K562 (cell line): Measurements from ENCODE around the gene FBXO15. TPM values are rescaled to one million over a fixed set of nuclear protein-coding genes. Genes with fewer than 3 reads are reported as not detected.

Source experiments
- ATAC-seq: fragments of 200-7000 bp; cut with Tn5 transposase; 3 replicates; pipeline ENCODE4 v1.9.1; 2020; ENCODE audit warnings: moderate library complexity
- BruUV-seq: library from RNA; stranded (reverse); fragments of 400-500 nt; replicated peaks from 2 replicates; lab custom pipeline; 2021; lab: Mats Ljungman, UMichigan
- CTCF ChIA-PET: fragments of 300-600 bp; formaldehyde crosslinking; extraction: SDS; loops from one replicate; lab custom pipeline; 2021; ENCODE audit warnings: low intra/inter-chr PET ratio; lab: Yijun Ruan, JAX
- POLR2A ChIA-PET: fragments of 300-600, 350-650 bp; sonication (Branson Sonifier 250); formaldehyde crosslinking; extraction: SDS; loops from one replicate; lab custom pipeline; 2021; ENCODE audit warnings: antibody characterized with exemption, inconsistent platforms; lab: Yijun Ruan, JAX
- DNase-seq, 4 experiments: peaks; one replicate each; pipeline versions ENCODE4 v3.0.0 to v3.0.0-alpha.2; 2011 to 2018; ENCODE audit warnings: low spot score in 3 of 4, mixed read lengths in 3 of 4; ENCODE audit errors: extremely low read depth in 1 of 4
- FAIRE-seq: peaks from 2 replicates; lab custom pipeline; 2011; peaks lifted over from hg19 to GRCh38; lab: Jason Lieb, UNC
- H2AFZ ChIP-seq: 2 replicates; pipeline ENCODE4 v1.6.0; 2011; ENCODE audit warnings: low read depth, low read length, control low read depth, inconsistent platforms
- H3K27ac ChIP-seq: fragments of 200-600 bp; 3 replicates; pipeline ENCODE4 v1.8.0; 2011; ENCODE audit warnings: low read depth, mild to moderate bottlenecking, control low read depth, inconsistent platforms, low read length, moderate library complexity, mixed read lengths; ENCODE audit errors: extremely low read depth
- H3K27me3 ChIP-seq, 2 experiments: fragments of 300-600 bp in 1 of 2; 2 replicates in 1 of 2; 3 replicates in 1 of 2; pipeline versions ENCODE4 v1.6.0 to v1.8.0; 2011; ENCODE audit warnings: inconsistent platforms in 2 of 2, low read length in 2 of 2, mild to moderate bottlenecking in 1 of 2, mixed read lengths in 1 of 2, moderate library complexity in 1 of 2; ENCODE audit not compliant: control insufficient read depth in 2 of 2, insufficient read depth in 2 of 2
- H3K36me3 ChIP-seq: fragments of 300-600 bp; 3 replicates; pipeline ENCODE4 v1.8.0; 2011; ENCODE audit warnings: mild to moderate bottlenecking, low read length, inconsistent platforms; ENCODE audit not compliant: control insufficient read depth, insufficient read depth
- H3K4me1 ChIP-seq, 2 experiments: fragments of 200-600 bp in 1 of 2; replicated peaks in 1 of 2; 2 replicates in 1 of 2; 3 replicates in 1 of 2; pipeline versions ENCODE4 v1.5.1 to v1.8.0; 2011; ENCODE audit warnings: inconsistent platforms in 2 of 2, low read length in 2 of 2, mild to moderate bottlenecking in 1 of 2, mixed read lengths in 1 of 2, moderate library complexity in 1 of 2; ENCODE audit not compliant: control insufficient read depth in 2 of 2, insufficient read depth in 2 of 2
- H3K4me2 ChIP-seq: 2 replicates; pipeline ENCODE4 v1.6.1; 2011; ENCODE audit warnings: low read length, control low read depth, inconsistent platforms, mixed read lengths; ENCODE audit not compliant: insufficient read depth
- H3K4me3 ChIP-seq: fragments of 200-600 bp; sonication (generic), shearing (Covaris generic); 2 replicates; pipeline ENCODE4 v1.5.1; 2016; ENCODE audit warnings: control low read depth, inconsistent platforms
- H3K79me2 ChIP-seq: fragments of 200-600 bp; 3 replicates; pipeline ENCODE4 v1.8.0; 2011; ENCODE audit warnings: low read length, inconsistent platforms; ENCODE audit not compliant: control insufficient read depth, insufficient read depth
- H3K9ac ChIP-seq, 2 experiments: 2 replicates each; pipeline versions ENCODE4 v1.6.0 to v1.6.1; 2011; ENCODE audit warnings: low read depth in 2 of 2, low read length in 2 of 2, control low read depth in 1 of 2, inconsistent platforms in 1 of 2, mild to moderate bottlenecking in 1 of 2, mixed read lengths in 1 of 2; ENCODE audit not compliant: insufficient read depth in 1 of 2
- H3K9me1 ChIP-seq: one replicate; pipeline ENCODE4 v1.6.0; 2011; ENCODE audit warnings: inconsistent platforms, mild to moderate bottlenecking, low read length, moderate library complexity; ENCODE audit not compliant: control insufficient read depth, insufficient read depth
- H3K9me3 ChIP-seq: replicated peaks from 2 replicates; pipeline ENCODE4 v1.5.1; 2011; ENCODE audit warnings: low read depth, low read length, inconsistent platforms; ENCODE audit not compliant: control insufficient read depth, insufficient read depth
- H4K20me1 ChIP-seq: replicated peaks from 2 replicates; pipeline ENCODE4 v1.6.1; 2011; ENCODE audit warnings: low read length, inconsistent platforms, mixed read lengths; ENCODE audit not compliant: control insufficient read depth, insufficient read depth
- ARID4B ChIP-seq: sonication (generic); formaldehyde crosslinking; IDR thresholded peaks from 2 replicates; pipeline ENCODE4 v1.8.0; 2022; ENCODE audit warnings: mild to moderate bottlenecking, missing genetic modification reagents
- CBX2 ChIP-seq: fragments of 200-600 bp; sonication (generic); IDR thresholded peaks from one replicate; pipeline ENCODE4 v1.6.1; 2012; ENCODE audit warnings: mild to moderate bottlenecking, low read length, inconsistent platforms; ENCODE audit not compliant: insufficient read depth, poor library complexity, severe bottlenecking
- DMBX1 ChIP-seq: fragments of 250-450 bp; sonication (Bioruptor Pico); IDR thresholded peaks from 2 replicates; pipeline ENCODE4 v1.8.0; 2022; ENCODE audit warnings: inconsistent platforms, mild to moderate bottlenecking, moderate library complexity, borderline replicate concordance
- ELF4 ChIP-seq: fragments of 450-650 bp; formaldehyde crosslinking; IDR thresholded peaks from 2 replicates; pipeline ENCODE4 v1.4.0; 2022; ENCODE audit warnings: missing genetic modification characterization
- GABPB2 ChIP-seq: fragments of 250-450 bp; sonication (Bioruptor Pico); conservative IDR thresholded peaks from 2 replicates; pipeline ENCODE4 v1.5.1; 2021; ENCODE audit warnings: mild to moderate bottlenecking
- GMEB1 ChIP-seq: fragments of 250-450 bp; sonication (Bioruptor Pico); IDR thresholded peaks from 2 replicates; pipeline ENCODE4 v1.4.0; 2020; ENCODE audit warnings: mild to moderate bottlenecking
- RBM39 ChIP-seq: fragments of 200-400 bp; formaldehyde crosslinking; optimal IDR thresholded peaks from 2 replicates; pipeline ENCODE3; 2018; ENCODE audit warnings: low read depth, low read length
- ZBTB5 ChIP-seq: fragments of 450-650 bp; IDR thresholded peaks from 2 replicates; pipeline ENCODE4 v1.6.1; 2017; ENCODE audit warnings: antibody characterized with exemption
- WGBS: fragments of 100-300 bp; shearing (Covaris generic); methylation state at CpG from one replicate; pipeline ENCODE4 v1.1.6; 2016; ENCODE audit warnings: low coverage, mixed read lengths; ENCODE audit not compliant: insufficient coverage; ENCODE audit errors: missing lambda C conversion rate; 5-methylcytosine and 5-hydroxymethylcytosine counted together
- in situ Hi-C: fragments of 300-500 bp; cut with MboI; formaldehyde crosslinking; loops from 4 replicates; pipeline ENCODE4 v1.15.0; 2018; ENCODE audit warnings: inconsistent platforms, mixed read lengths
- intact Hi-C: fragments of 100-400 bp; cut with micrococcal nuclease; formaldehyde crosslinking; loops from 2 replicates; pipeline ENCODE4 v1.14.2; 2022
- polyA plus RNA-seq, 8 experiments: library from polyadenylated mRNA; depleted of rRNA in 4 of 8; stranded (reverse) in 5 of 8; unstranded in 3 of 8; fragments of >200 nt; fragmentation: Nextera tagmentation in 2 of 8; fragmentation: Illumina TruSeq in 1 of 8; extraction: Ambion mirVana in 2 of 8; extraction: Trizol in 1 of 8; gene quantifications; 2 replicates each; pipeline versions ENCODE4 v1.2.1 to v1.2.3, GENCODE V29; 2011 to 2014; ENCODE audit warnings: inconsistent platforms in 1 of 8, missing spikeins in 1 of 8
- total RNA-seq, 7 experiments: library from RNA; depleted of rRNA in 6 of 7; stranded (reverse); fragments of >200 nt in 6 of 7; fragmentation: Illumina TruSeq in 2 of 7; extraction: Trizol in 2 of 7; gene quantifications; 2 replicates each; pipeline versions ENCODE4 v1.2.1 to v1.2.3, GENCODE V29; 2011 to 2021; ENCODE audit warnings: low replicate concordance in 1 of 7

The FBXO15 gene
- total and polyA plus RNA-seq, 9 of the 15 experiments (the other 6 are each of a cell fraction or from before 2014, with no cell fraction given) = 0.07 to 0.43 (median 0.27) TPM; not detected in 1

GRCh38 chr18:74179623-74180199 is 32.1 kb upstream of the FBXO15 start:
- ATAC-seq (no peak), DNase-seq (no peak), FAIRE-seq (no peak)
- BruUV-seq = no TSS peak
- TF ChIP-seq GMEB1 (CRISPR knock-in tag) = no peak
- TF ChIP-seq CBX2 = no peak
- TF ChIP-seq ELF4 (CRISPR knock-in tag) = no peak
- no peak for TF ChIP-seq DMBX1
- no peak for TF ChIP-seq ARID4B (CRISPR knock-in tag)
- no peak for TF ChIP-seq ZBTB5
- no peak for TF ChIP-seq GABPB2 (CRISPR knock-in tag)
- no peak for TF ChIP-seq RBM39
- H3K4me2 ChIP-seq = no peak overlapping the region
- POLR2A ChIA-PET = no interaction called here
- H3K36me3 ChIP-seq = no peaks in the 10 kb centered on the region
- no peaks in the 10 kb centered on the region for H4K20me1 ChIP-seq
- CTCF ChIA-PET = no interaction called here
- H3K9ac ChIP-seq = no peak overlapping the region
- H3K79me2 ChIP-seq = no peaks in the 10 kb centered on the region
- H2AFZ ChIP-seq = no peak overlapping the region
- peaks cover 18 to 46% of the 10 kb centered on the region in 2 experiments; a peak in 4 of 5 replicates for H3K27me3 ChIP-seq
- H3K4me1 ChIP-seq = no peaks in the 10 kb centered on the region; a peak in 1 of 5 replicates
- in situ Hi-C loops = loop anchor here (10.0 kb wide), 1 partner anchor 375 kb away; no protein-coding TSS in a partner anchor
- intact Hi-C loops = no loop called here
- H3K9me3 ChIP-seq = no peaks in the 10 kb centered on the region
- no peaks in the 10 kb centered on the region for H3K9me1 ChIP-seq
- no peak overlapping the region for H3K4me3 ChIP-seq
- H3K27ac ChIP-seq = no peak overlapping the region
- WGBS = 4% methylated on average over 10 of the region's 10 CpGs
